Activated T-cell treated with anti-CD3 and anti-CD28 coated beads, Interleukin-2, amount 50 U/mL, for 4 hours (primary cell): ENCODE data around the gene CEP112. TPM values are rescaled to one million over a fixed set of nuclear protein-coding genes. Genes with fewer than 3 reads are reported as not detected.

ENCODE experiments used
- ATAC-seq, 2 donors: fragments of 200-7000 bp; cut with Tn5 transposase; one replicate each; pipeline ENCODE4 v1.10.0; 2021
- DNase-seq: peaks from one replicate; pipeline ENCODE4 v3.0.0-alpha.2; 2020
- H3K27me3 Mint-ChIP-seq: one replicate; pipeline ENCODE4 v1.8.0; 2021; ENCODE audit warnings: low read depth, mixed read lengths
- H3K36me3 Mint-ChIP-seq: one replicate; pipeline ENCODE4 v1.8.0; 2022; ENCODE audit warnings: mixed read lengths; ENCODE audit not compliant: insufficient read depth
- H3K4me1 Mint-ChIP-seq: one replicate; pipeline ENCODE4 v1.8.0; 2021; ENCODE audit warnings: low read depth, mixed read lengths
- H3K4me3 Mint-ChIP-seq: one replicate; pipeline ENCODE4 v1.8.0; 2021; ENCODE audit warnings: mild to moderate bottlenecking, moderate library complexity, mixed read lengths
- H3K9me3 Mint-ChIP-seq: one replicate; pipeline ENCODE4 v1.8.0; 2021; ENCODE audit warnings: mixed read lengths
- total RNA-seq, 3 donors: library from RNA; stranded (reverse); gene quantifications; one replicate each; pipeline ENCODE4 v1.2.1, GENCODE V29; 2021

The CEP112 gene
- total RNA-seq, 3 donors from 2014 or later = 0.71 to 1.5 (median 0.95) TPM

DNA sequence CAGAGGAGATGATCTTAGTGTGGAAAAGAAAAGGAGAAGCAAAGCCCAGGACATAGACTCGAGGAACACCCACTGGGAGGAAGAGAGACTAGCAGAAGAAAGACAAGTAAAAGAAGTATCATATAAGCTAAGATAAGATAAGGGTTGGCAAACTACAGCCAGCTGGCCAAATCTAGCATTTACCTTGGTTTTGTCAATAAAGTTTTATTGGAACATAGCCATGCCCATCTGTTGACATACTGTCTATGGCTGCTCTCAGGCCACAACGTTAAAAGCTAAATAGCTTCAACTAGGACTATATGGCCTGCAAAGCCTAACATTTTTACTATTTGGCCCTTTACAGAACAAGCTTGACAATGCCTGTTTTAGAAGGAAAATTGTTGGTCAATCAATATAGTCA lies 464.1 kb downstream of the CEP112 start:
- H3K4me1 Mint-ChIP-seq = peaks cover 4% of the 10 kb centered on the region
- ATAC-seq (no peak), DNase-seq (no peak)
- H3K27me3 Mint-ChIP-seq = peaks cover 1% of the 10 kb centered on the region
- H3K4me3 Mint-ChIP-seq = no peak overlapping the region
- H3K9me3 Mint-ChIP-seq = no peaks in the 10 kb centered on the region
- H3K36me3 Mint-ChIP-seq = no peaks in the 10 kb centered on the region

DNA sequence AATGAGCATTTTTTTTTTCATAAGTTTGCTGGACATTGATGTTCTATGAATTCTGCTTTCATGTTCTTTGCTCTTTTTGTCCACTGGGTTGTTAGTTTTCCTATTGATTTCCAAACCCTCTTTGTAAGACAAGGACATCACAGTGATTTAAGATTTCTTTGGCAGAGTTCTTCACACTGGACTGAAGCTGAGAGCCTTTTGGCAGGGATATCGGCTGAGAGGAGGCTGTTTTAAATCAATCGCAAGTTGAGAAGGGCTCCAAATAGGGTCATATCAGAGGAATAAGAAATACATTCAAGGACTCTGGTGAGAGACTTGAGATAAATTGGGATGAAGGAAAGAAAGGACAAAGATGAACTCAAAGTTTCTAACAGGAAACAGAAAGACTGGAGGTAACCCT lies 464.7 kb downstream of the CEP112 start:
- DNase-seq (no peak), ATAC-seq (no peak)
- peaks cover 1% of the 10 kb centered on the region for H3K27me3 Mint-ChIP-seq
- no peak overlapping the region for H3K4me3 Mint-ChIP-seq
- H3K36me3 Mint-ChIP-seq = no peaks in the 10 kb centered on the region
- no peaks in the 10 kb centered on the region for H3K9me3 Mint-ChIP-seq
- H3K4me1 Mint-ChIP-seq = no peaks in the 10 kb centered on the region

DNA sequence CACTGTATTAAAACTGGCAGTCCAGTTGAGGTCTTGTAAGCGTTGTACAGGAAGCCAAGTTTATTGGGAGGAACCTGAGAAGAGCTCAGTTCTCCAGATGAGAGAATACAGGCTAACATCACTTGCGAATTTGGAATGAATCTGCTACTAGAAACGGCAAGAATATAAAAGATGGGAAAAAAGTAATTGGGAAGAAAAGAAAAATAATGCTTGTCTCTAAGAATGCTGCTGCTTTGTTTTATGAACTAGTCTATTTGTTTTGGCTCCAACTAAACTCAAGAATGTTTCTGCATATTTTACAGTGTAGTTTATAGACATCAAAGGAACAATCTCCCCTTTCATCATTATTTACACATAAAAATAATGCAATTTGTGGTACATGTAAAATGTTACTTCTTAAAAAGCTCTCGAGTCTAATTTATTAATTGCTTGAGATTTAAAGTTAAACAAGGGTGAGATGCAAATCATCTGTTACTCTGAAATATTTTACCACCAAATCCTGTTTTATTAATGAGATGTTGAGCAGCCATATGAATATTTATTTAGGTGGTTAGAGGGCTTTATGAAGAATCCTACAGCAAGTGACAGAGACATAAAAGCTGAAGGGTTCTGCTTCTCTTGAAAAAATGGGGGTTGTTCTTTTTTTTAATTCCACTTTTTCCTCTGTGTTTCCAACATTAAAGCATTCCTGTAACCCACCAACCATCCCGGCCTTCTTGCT lies 468.3 kb downstream of the CEP112 start:
- Mint-ChIP-seq H3K27me3 (peaks cover 1% of the 10 kb centered on the region), H3K36me3 (no peaks in the 10 kb centered on the region), H3K4me3 (no peak overlapping the region), H3K4me1 (no peaks in the 10 kb centered on the region), H3K9me3 (no peaks in the 10 kb centered on the region)
- ATAC-seq = no peak
- no peak for DNase-seq

DNA sequence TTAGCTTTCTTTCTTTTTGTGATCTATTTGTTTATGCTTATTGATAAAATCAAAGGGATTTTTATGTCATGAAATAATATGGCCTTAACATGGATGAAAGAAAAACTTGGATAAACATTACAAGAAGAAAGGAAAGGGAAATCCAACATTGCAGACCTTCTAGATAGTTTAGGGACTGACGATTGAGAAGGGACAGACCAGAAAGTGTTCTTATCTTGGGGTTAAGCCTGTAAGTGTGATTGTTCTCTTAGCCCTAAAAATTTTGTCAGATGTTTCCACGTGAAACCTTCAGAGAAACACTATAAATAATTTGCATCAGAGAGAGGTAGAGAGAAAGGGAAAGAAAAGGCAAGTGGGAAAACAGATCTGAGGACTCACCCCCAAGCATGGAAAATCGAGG lies 473.3 kb downstream of the CEP112 start:
- Mint-ChIP-seq H3K4me1 (no peaks in the 10 kb centered on the region), H3K9me3 (no peaks in the 10 kb centered on the region), H3K27me3 (no peaks in the 10 kb centered on the region), H3K4me3 (no peak overlapping the region), H3K36me3 (no peaks in the 10 kb centered on the region)
- DNase-seq = no peak
- no peak for ATAC-seq

DNA sequence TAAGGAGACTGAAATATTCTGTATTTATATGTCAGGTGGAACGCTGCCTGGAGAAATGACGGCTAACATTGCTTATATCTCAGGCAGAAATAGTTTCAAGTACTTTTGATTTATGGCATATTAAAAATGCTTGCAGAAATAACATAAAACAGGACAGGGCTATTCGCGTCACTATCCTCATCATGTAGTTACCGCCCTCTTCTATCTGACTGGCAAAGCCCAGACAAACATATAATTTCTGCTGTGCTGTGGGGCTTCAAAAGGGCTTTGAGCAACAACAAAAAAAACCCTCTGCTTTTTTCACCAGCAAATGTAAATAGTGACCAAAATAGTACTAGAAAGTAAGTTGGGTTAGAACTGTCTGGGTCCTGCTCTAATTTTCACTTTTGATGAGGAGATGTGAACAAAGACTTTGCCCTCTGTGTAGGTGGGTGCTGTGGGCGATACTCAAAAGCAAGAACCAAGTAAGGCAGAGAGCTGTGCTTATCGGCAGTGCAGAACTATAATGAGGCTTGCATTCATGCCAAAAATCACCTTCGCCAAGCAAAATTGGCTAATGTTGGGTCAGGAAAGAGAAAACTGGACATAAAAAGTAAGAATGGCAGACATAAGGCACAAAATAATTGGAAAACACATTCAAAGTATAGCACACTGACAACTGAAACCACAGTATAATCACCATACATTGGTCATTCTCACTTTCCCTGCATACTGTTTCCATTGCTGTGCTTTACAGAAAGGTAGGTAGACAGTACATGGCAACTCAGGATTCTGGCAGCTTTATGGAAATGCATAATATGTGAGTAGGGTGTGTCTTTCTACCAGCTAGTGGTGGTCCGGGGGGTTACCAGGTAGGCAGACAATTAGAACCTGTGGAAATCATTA lies 479.3 kb downstream of the CEP112 start:
- Mint-ChIP-seq H3K36me3 (no peaks in the 10 kb centered on the region), H3K27me3 (no peaks in the 10 kb centered on the region), H3K4me3 (no peak overlapping the region), H3K9me3 (no peaks in the 10 kb centered on the region), H3K4me1 (peaks cover 14% of the 10 kb centered on the region)
- no peak for DNase-seq
- ATAC-seq = no peak

GRCh38 chr17:65711671-65712276 lies 480.2 kb downstream of the CEP112 start:
- H3K4me3 Mint-ChIP-seq = peak overlapping the region; percentile 51
- H3K36me3 Mint-ChIP-seq = no peaks in the 10 kb centered on the region
- peak; percentile 43 to 48 for ATAC-seq

GRCh38 chr17:65707780-65708179 lies 484.2 kb downstream of the CEP112 start:
- ATAC-seq (no peak), DNase-seq (no peak)
- H3K27me3 Mint-ChIP-seq = no peaks in the 10 kb centered on the region
- H3K4me3 Mint-ChIP-seq = no peak overlapping the region
- no peaks in the 10 kb centered on the region for H3K36me3 Mint-ChIP-seq
- H3K4me1 Mint-ChIP-seq = peaks cover 13% of the 10 kb centered on the region
- H3K9me3 Mint-ChIP-seq = no peaks in the 10 kb centered on the region

More at GRCh38 chr17:65711671-65712276, 480.2 kb downstream of the CEP112 start:
- no peak for DNase-seq
- no peaks in the 10 kb centered on the region for H3K27me3 Mint-ChIP-seq
- no peaks in the 10 kb centered on the region for H3K9me3 Mint-ChIP-seq
- H3K4me1 Mint-ChIP-seq = peaks cover 14% of the 10 kb centered on the region

GRCh38 chr17:65704731-65705130 lies 487.2 kb downstream of the CEP112 start:
- DNase-seq (no peak), ATAC-seq (no peak)
- Mint-ChIP-seq H3K9me3 (no peaks in the 10 kb centered on the region), H3K4me1 (no peaks in the 10 kb centered on the region), H3K36me3 (peaks cover 3% of the 10 kb centered on the region), H3K27me3 (no peaks in the 10 kb centered on the region), H3K4me3 (no peak overlapping the region)

- ATAC-seq (no peak), DNase-seq (no peak)
- H3K9me3 Mint-ChIP-seq = no peaks in the 10 kb centered on the region
- H3K27me3 Mint-ChIP-seq = no peaks in the 10 kb centered on the region
- H3K4me3 Mint-ChIP-seq = no peak overlapping the region
- no peaks in the 10 kb centered on the region for H3K4me1 Mint-ChIP-seq
- peaks cover 3% of the 10 kb centered on the region for H3K36me3 Mint-ChIP-seq
Measured at GRCh38 chr17:65703891-65704290, 488.0 kb downstream of the CEP112 start.

DNA sequence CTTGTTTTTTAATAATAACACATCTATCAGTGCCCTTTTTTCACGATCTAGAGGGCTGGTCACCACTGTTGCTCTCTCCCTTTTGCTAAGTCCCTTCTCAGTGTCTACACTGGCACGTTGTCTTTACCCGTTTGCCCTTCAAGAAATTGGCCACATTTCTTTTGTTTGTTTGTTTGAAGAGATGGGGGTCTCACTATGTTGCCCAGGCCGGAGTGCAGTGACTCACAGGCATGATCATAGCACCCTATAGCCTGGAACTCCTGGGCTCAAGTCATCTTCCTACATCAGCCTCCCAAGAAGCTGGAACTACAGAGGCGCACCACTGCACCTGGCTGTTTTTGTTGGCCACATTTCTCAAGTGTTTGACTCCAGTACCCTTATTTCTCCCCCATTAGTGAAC lies 492.5 kb downstream of the CEP112 start:
- Mint-ChIP-seq H3K27me3 (no peaks in the 10 kb centered on the region), H3K4me1 (no peaks in the 10 kb centered on the region), H3K9me3 (no peaks in the 10 kb centered on the region), H3K4me3 (no peak overlapping the region), H3K36me3 (peaks cover 3% of the 10 kb centered on the region)
- no peak for DNase-seq
- ATAC-seq = no peak

DNA sequence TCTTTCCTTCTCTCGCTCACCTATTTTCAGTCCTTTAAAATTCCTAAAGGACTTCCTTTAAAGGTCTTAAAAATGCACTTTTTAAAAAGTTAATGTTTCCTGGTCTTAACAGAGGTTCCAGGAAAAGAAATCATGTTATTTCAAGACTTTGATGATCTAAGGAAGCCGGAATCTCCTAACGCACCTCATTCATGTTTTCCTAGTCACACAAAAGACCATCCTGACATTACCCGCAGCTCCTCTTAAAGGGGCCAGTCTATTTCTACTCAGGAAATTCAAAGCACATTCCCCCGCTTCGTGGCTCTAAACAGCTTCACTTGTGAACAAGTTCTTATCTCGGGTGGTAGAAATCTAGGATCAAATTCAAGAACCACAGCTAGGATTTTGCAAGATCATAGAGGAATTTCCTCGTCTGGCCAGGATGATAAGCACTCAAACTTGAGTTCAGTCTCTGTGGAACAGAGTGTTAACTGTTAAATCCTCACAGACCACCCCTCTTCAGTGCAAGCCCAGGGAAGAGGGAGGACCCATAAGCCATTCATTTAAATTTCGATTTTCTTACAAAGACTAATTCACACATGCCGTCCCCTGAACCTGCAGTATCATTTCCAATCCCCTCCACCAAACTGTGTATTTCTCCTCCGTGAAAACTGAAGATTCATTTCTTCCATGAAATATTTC lies 493.4 kb downstream of the CEP112 start:
- H3K9me3 Mint-ChIP-seq = no peaks in the 10 kb centered on the region
- H3K4me3 Mint-ChIP-seq = no peak overlapping the region
- H3K36me3 Mint-ChIP-seq = peaks cover 3% of the 10 kb centered on the region
- DNase-seq = no peak
- no peak for ATAC-seq
- H3K4me1 Mint-ChIP-seq = no peaks in the 10 kb centered on the region
- H3K27me3 Mint-ChIP-seq = no peaks in the 10 kb centered on the region

DNA sequence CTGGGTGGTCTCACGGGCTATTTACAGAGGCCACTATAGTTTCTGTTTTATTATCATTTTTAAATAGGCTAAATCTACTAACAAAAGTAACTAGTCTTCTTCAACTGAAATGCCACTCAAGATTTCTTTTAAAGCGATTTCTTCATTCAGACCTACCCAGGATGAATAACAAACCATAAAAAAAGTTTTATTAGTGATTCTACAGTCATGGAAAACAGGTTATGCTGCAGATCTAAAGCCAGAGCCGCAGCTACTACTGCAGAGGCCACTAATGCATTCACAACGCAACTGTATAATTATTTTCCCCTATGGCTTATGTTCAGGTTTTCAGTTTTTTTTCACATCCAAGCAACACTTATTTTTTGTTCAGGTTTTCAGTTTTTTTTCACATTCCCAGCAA lies 494.3 kb downstream of the CEP112 start:
- no peaks in the 10 kb centered on the region for H3K4me1 Mint-ChIP-seq
- H3K36me3 Mint-ChIP-seq = peaks cover 3% of the 10 kb centered on the region
- no peak for DNase-seq
- no peak overlapping the region for H3K4me3 Mint-ChIP-seq
- no peak for ATAC-seq
- H3K9me3 Mint-ChIP-seq = no peaks in the 10 kb centered on the region
- H3K27me3 Mint-ChIP-seq = no peaks in the 10 kb centered on the region

GRCh38 chr17:65696739-65697394 lies 495.1 kb downstream of the CEP112 start:
- H3K9me3 Mint-ChIP-seq = no peaks in the 10 kb centered on the region
- H3K4me3 Mint-ChIP-seq = no peak overlapping the region
- H3K27me3 Mint-ChIP-seq = no peaks in the 10 kb centered on the region
- DNase-seq (no peak), ATAC-seq (no peak)
- H3K36me3 Mint-ChIP-seq = no peaks in the 10 kb centered on the region
- H3K4me1 Mint-ChIP-seq = no peaks in the 10 kb centered on the region

DNA sequence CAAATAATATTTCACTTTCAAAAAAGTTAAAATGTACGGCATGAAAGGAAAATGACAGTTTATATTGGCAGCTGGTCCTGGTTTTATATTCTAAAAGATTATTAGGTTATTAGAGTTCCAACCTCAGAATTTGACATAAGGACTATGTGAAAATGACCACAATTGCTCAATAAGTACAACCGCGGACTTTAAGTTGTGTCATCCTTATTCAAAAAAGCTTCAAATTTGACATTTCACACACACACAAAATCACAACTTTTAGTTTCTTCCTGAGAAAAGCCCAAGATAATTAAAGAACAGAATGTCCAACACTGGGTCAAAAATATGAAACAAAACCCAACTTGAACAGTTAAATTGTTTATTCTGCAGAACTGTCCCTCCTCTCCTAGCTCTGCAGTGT lies 497.3 kb downstream of the CEP112 start:
- no peaks in the 10 kb centered on the region for H3K27me3 Mint-ChIP-seq
- ATAC-seq (no peak), DNase-seq (no peak)
- no peaks in the 10 kb centered on the region for H3K9me3 Mint-ChIP-seq
- peaks cover 9% of the 10 kb centered on the region for H3K4me1 Mint-ChIP-seq
- no peaks in the 10 kb centered on the region for H3K36me3 Mint-ChIP-seq
- no peak overlapping the region for H3K4me3 Mint-ChIP-seq
